ENCODE data around the gene CTDSPL. TPM values are rescaled to one million over a fixed set of nuclear protein-coding genes. Genes with fewer than 3 reads are reported as not detected.
A peak's percentile ranks its signal among the peaks of the same experiment; 100 is the strongest.

The CTDSPL gene
- total RNA-seq, 4 donors from 2014 or later: 33.4 to 72.6 (median 54.0) TPM

GRCh38 chr3:37922721-37923568 lies 61.3 kb downstream of the CTDSPL start:
- peak overlapping the region; percentile 30 to 79 (median 68) for H3K27ac ChIP-seq
- peak; percentile 65 for ATAC-seq
- no peaks in the 10 kb centered on the region for H3K36me3 ChIP-seq
- no peaks in the 10 kb centered on the region for H3K9me3 ChIP-seq
- no peak for TF ChIP-seq EP300 (IDR thresholded peaks at IDR 0.05)
- TF ChIP-seq POLR2AphosphoS5 (IDR thresholded peaks at IDR 0.05): peak; percentile 47
- no peak overlapping the region for H3K4me3 ChIP-seq
- H3K4me1 ChIP-seq: peaks cover 11 to 78% (median 18%) of the 10 kb centered on the region in 3 donors
- WGBS, 2 donors (ENCODE audit: low coverage in 1 of 2): 27 to 42% methylated on average over 3 to 4 of the region's 5 CpGs
- no peaks in the 10 kb centered on the region for H3K27me3 ChIP-seq

DNA sequence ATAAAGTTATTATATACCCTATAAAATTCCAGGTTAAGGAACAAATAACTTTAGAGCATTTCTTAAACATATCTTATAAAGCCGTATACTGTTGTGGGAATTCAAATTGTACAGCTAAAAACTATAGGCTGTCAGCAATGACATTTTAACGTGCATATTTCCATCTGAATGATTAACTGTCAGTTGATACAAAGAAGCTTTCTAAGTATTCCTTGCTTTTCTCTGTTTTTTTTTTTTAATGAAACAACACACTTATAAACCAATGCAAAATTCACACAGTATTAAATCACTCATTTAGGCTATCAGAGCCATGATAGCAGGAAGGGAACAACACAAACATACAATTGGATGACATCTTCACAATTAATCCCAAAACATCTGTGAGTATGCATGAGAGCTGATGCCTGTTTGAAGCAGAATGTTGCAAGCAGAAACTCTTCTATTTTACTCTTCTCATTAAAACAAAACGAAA lies 61.9 kb downstream of the CTDSPL start:
- WGBS, 2 donors (ENCODE audit: low coverage in 1 of 2): 53 to 54% methylated on average over 3 of the region's 3 CpGs
- peaks cover 11 to 77% (median 18%) of the 10 kb centered on the region in 3 donors for H3K4me1 ChIP-seq

DNA sequence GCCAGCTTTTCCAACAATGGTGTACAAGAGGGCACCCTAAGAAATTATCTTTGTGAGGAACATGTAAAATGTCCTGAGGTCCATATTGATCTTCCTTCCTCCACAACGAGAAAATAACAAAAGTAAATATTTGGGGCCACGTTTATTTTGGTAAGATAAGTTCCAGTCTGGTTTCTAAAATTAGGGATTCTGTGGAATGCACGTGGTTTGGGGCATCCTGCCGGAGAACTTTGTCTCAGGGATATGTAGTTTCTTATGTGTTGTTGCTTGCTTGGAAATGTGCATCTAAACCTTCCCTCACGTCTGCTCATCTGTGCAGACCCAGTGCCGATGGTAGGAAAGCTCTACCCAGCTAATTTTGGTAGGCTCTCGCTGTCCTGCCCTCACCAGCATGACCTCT lies 62.8 kb downstream of the CTDSPL start:
- no peaks in the 10 kb centered on the region for H3K9me3 ChIP-seq
- TF ChIP-seq POLR2A (IDR thresholded peaks at IDR 0.05) (no peak), EP300 (IDR thresholded peaks at IDR 0.05) (no peak)
- WGBS, 2 donors (ENCODE audit: low coverage in 1 of 2): 46 to 63% methylated on average over 7 of the region's 7 CpGs
- H3K36me3 ChIP-seq: no peaks in the 10 kb centered on the region
- no peaks in the 10 kb centered on the region for H3K27me3 ChIP-seq
- no peak for ATAC-seq
- peaks cover 11 to 77% (median 18%) of the 10 kb centered on the region in 3 donors for H3K4me1 ChIP-seq
- H3K27ac ChIP-seq: peak overlapping the region in 3 of 4 donors; percentile 16 to 79 (median 42)
- no peak overlapping the region for H3K4me3 ChIP-seq

More for the DNA sequence above, 61.9 kb downstream of the CTDSPL start:
- TF ChIP-seq EP300 (IDR thresholded peaks at IDR 0.05) (no peak), CTCF (IDR thresholded peaks at IDR 0.05) (no peak), POLR2AphosphoS5 (IDR thresholded peaks at IDR 0.05) (no peak), POLR2A (IDR thresholded peaks at IDR 0.05) (no peak)
- no peak for ATAC-seq
- no peaks in the 10 kb centered on the region for H3K36me3 ChIP-seq
- no peaks in the 10 kb centered on the region for H3K9me3 ChIP-seq
- H3K27ac ChIP-seq: peak overlapping the region in 2 of 4 donors; percentile 42 to 79
- no peak overlapping the region for H3K4me3 ChIP-seq
- no peaks in the 10 kb centered on the region for H3K27me3 ChIP-seq

GRCh38 chr3:37925157-37925556 lies 63.5 kb downstream of the CTDSPL start:
- Histone ChIP-seq H3K27me3 (no peaks in the 10 kb centered on the region), H3K27ac (peak overlapping the region in 3 of 4 donors; percentile 16 to 79 (median 42)), H3K4me1 (peaks cover 10 to 77% (median 18%) of the 10 kb centered on the region in 3 donors), H3K4me3 (no peak overlapping the region), H3K9me3 (no peaks in the 10 kb centered on the region), H3K36me3 (no peaks in the 10 kb centered on the region)
- no peak for TF ChIP-seq CTCF (IDR thresholded peaks at IDR 0.05)
- TF ChIP-seq POLR2A (IDR thresholded peaks at IDR 0.05): no peak
- no peak for TF ChIP-seq EP300 (IDR thresholded peaks at IDR 0.05)
- TF ChIP-seq POLR2AphosphoS5 (IDR thresholded peaks at IDR 0.05): no peak
- no peak for ATAC-seq
- WGBS, 2 donors (ENCODE audit: low coverage in 1 of 2): 60% methylated on average over 1 of the region's 2 CpGs; no CpG with 5 or more reads in 1 of the 2 donors

DNA sequence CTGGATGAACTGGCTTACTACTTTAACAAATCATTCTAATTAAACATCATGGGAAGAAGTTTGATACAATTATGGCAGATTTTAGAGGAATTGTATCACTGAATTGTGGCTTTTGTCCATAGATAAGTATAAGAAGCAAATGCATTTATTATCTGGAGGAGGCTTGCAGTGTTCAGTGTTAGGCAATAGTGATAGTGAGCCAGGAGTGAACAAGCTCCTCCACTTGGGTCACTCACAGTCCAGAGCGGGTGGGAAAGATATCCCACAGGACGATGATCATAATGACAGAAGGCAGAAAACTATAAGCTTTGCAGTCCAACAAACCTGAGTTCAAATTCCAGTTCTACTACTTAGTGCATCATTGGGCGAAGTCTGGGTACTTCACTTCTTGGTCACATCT lies 64.9 kb downstream of the CTDSPL start:
- Histone ChIP-seq H3K9me3 (no peaks in the 10 kb centered on the region), H3K27me3 (no peaks in the 10 kb centered on the region), H3K4me3 (no peak overlapping the region), H3K4me1 (peaks cover 6 to 70% (median 18%) of the 10 kb centered on the region in 3 donors), H3K27ac (no peak overlapping the region), H3K36me3 (no peaks in the 10 kb centered on the region)
- no peak for TF ChIP-seq EP300 (IDR thresholded peaks at IDR 0.05)
- TF ChIP-seq POLR2AphosphoS5 (IDR thresholded peaks at IDR 0.05): no peak
- 84 to 100% methylated on average over 2 to 3 of the region's 3 CpGs for WGBS, 2 donors (ENCODE audit: low coverage in 1 of 2)
- ATAC-seq: no peak

DNA sequence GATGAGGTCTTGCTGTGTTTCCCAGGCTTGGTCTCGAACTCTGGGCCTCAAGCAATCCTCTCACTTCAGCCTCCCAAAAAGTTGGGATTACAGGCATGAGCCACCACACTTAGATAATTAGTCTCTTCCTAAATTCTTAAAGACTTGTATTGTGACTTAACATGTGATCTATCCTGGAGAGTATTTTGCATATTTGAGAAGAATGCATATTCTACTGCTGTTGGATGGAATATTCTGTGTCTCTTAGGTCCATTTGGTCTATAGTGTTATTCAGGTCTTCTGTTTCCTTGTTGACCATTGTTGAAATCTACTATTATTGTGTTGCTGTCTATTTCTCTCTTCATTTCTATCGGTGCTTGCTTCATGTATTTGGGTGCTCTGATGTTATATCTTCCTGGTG lies 68.8 kb downstream of the CTDSPL start:
- TF ChIP-seq EP300 (IDR thresholded peaks at IDR 0.05): no peak
- TF ChIP-seq POLR2A (IDR thresholded peaks at IDR 0.05): no peak
- no peak for TF ChIP-seq CTCF (IDR thresholded peaks at IDR 0.05)
- no peak for TF ChIP-seq POLR2AphosphoS5 (IDR thresholded peaks at IDR 0.05)
- H3K36me3 ChIP-seq: no peaks in the 10 kb centered on the region
- no peak overlapping the region for H3K27ac ChIP-seq
- 88 to 93% methylated on average over 2 of the region's 2 CpGs for WGBS, 2 donors (ENCODE audit: low coverage in 1 of 2)
- H3K27me3 ChIP-seq: no peaks in the 10 kb centered on the region
- no peak for ATAC-seq
- no peak overlapping the region for H3K4me3 ChIP-seq
- H3K4me1 ChIP-seq: peaks cover 6 to 56% (median 8%) of the 10 kb centered on the region in 3 donors
- no peaks in the 10 kb centered on the region for H3K9me3 ChIP-seq
